ENCODE data around the gene KAZN. TPM values are rescaled to one million over a fixed set of nuclear protein-coding genes. Genes with fewer than 3 reads are reported as not detected.

The KAZN gene
- total RNA-seq, 6 experiments from 2014 or later = 13.1 to 22.3 (median 20.7) TPM

DNA sequence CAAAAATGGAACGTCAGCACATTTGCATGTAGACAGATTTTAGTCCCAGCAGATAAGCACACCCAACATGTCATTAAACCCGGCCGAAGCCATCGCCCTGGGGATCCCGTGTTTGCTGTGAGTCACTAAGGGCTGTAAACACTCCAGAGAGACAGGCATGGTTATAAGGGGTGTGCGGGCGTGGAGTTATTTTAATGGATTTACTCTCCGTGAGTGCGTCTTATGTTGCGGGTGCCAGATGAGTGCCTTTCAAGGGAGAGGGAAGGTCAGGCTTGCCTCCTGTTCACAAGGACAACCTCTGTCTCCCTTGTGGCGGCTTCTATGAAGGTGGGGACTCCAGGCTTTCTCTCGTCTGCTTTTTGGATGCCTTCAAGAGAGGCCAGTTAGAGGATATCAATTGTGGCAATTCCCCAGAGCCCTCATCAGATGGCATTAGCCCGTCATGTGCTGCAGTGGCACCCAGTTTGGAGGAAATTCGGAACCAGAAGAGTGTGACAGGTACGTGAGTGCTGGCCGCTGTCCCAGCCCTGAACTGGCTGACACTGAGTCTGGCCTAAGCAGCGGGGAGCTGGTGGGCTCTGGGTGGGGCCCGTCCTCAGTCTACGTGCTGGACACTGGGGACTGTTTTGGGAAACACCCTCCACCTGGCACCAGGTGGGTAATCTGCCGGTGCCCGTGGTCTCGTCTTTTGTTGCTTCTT is 331.2 kb downstream of the KAZN start:
- H3K36me3 Mint-ChIP-seq (ENCODE audit: low read depth) = no peaks in the 10 kb centered on the region
- peaks cover 6% of the 10 kb centered on the region; the same call in 1 of the 2 replicates for H3K27me3 Mint-ChIP-seq (ENCODE audit: insufficient read depth)
- peak; percentile 86 for DNase-seq
- H3K27ac Mint-ChIP-seq = peak overlapping the region; percentile 87
- peaks cover 52% of the 10 kb centered on the region for H3K4me1 Mint-ChIP-seq (ENCODE audit: low read depth)
- peak overlapping the region; percentile 71 for H3K4me3 Mint-ChIP-seq
- no peaks in the 10 kb centered on the region for H3K9me3 Mint-ChIP-seq
- TF ChIP-seq CTCF (IDR thresholded peaks at IDR 0.05) = no peak

- no peak for TF ChIP-seq CTCF (IDR thresholded peaks at IDR 0.05)
- H3K4me3 Mint-ChIP-seq = no peak overlapping the region
- H3K36me3 Mint-ChIP-seq (ENCODE audit: low read depth) = no peaks in the 10 kb centered on the region
- H3K4me1 Mint-ChIP-seq (ENCODE audit: low read depth) = peaks cover 46% of the 10 kb centered on the region
- no peaks in the 10 kb centered on the region for H3K9me3 Mint-ChIP-seq
- DNase-seq = no peak
- H3K27me3 Mint-ChIP-seq (ENCODE audit: insufficient read depth) = peaks cover 4% of the 10 kb centered on the region; the same call in 1 of the 2 replicates
- peak overlapping the region; percentile 9; the same call in 1 of the 2 replicates for H3K27ac Mint-ChIP-seq
Observed at GRCh38 chr1:14930247-14930965, 331.9 kb downstream of the KAZN start.

DNA sequence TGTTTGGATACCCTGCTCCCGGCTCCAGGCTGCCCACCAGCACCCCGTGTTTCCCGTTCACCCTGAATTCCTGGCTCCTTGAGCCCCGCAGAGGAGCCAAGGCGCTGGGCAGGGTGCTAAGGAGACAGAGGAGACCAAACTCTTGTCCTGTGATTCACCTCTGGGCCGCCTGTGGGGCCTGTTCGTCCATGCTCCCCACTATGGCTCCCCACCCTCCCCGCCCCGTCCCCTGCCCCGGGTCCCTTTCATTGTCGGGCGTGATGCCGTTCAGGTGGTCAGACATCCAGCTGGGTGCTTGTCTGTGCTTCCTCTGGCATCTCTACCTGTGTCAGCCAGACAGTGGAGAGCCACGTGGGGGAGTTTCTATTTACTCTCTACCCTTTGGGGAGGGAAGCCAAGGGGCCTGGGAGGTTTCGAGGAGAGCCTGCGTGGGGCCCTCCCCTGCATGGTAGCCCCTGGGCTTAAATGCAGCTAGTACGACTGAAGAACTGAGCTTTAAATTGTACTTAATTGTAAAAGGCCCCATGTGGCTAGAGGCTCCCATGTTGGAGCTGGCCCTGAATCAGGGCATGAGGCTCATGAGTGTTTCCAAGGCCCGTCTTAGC is 333.7 kb downstream of the KAZN start:
- H3K27ac Mint-ChIP-seq = no peak overlapping the region
- no peaks in the 10 kb centered on the region for H3K9me3 Mint-ChIP-seq
- DNase-seq = no peak
- TF ChIP-seq CTCF (IDR thresholded peaks at IDR 0.05) = no peak
- peaks cover 7% of the 10 kb centered on the region; the same call in 1 of the 2 replicates for H3K27me3 Mint-ChIP-seq (ENCODE audit: insufficient read depth)
- H3K4me1 Mint-ChIP-seq (ENCODE audit: low read depth) = peaks cover 33% of the 10 kb centered on the region
- H3K36me3 Mint-ChIP-seq (ENCODE audit: low read depth) = no peaks in the 10 kb centered on the region
- no peak overlapping the region for H3K4me3 Mint-ChIP-seq

DNA sequence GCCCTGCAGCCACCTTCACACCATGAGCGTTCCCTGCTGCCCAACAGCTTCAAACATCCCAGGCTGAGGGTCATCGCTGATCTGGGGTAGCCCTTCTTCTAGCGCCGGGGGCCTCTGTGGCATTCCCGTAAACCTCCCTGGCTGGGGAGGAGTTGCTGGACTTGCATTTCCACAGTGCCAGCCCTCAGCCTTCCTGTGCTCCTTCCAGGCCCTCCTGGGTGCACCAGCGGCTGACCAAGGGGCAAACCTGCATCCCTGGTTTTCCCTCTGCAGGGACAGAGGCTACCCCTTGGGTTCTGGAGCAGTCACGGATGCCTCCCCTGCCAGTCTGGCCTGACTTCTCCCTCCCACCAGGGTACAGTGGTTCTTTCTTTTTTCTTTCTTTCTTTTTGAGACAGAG is 336.4 kb downstream of the KAZN start:
- no peak for DNase-seq
- H3K27me3 Mint-ChIP-seq (ENCODE audit: insufficient read depth) = peaks cover 4% of the 10 kb centered on the region; the same call in 1 of the 2 replicates
- H3K9me3 Mint-ChIP-seq = no peaks in the 10 kb centered on the region
- no peak overlapping the region for H3K4me3 Mint-ChIP-seq
- H3K36me3 Mint-ChIP-seq (ENCODE audit: low read depth) = no peaks in the 10 kb centered on the region
- peaks cover 20% of the 10 kb centered on the region for H3K4me1 Mint-ChIP-seq (ENCODE audit: low read depth)
- H3K27ac Mint-ChIP-seq = no peak overlapping the region
- no peak for TF ChIP-seq CTCF (IDR thresholded peaks at IDR 0.05)

DNA sequence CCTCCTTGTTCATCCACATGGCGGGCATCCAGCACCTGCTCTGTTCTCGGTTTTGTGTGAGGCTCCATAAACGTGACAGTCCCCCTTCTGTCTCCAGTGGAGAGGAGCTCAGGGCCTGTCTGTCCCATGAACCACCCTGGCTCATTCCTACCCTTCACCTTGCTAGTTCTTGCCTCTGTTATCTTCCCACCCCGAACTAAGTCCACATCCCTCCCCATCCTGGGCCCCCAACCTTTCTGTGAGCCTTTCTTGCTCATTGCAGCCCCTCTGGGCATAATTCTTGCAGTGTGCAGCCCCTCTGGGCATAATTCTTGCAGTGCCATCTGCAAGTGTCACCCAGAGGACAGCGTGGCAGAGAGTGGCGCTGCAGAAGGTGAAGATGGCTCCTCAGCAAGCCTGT is 338.3 kb downstream of the KAZN start:
- H3K9me3 Mint-ChIP-seq = no peaks in the 10 kb centered on the region
- H3K27ac Mint-ChIP-seq = no peak overlapping the region; the same call in 1 of the 2 replicates
- no peak overlapping the region for H3K4me3 Mint-ChIP-seq
- TF ChIP-seq CTCF (IDR thresholded peaks at IDR 0.05) = no peak
- peaks cover 4% of the 10 kb centered on the region; the same call in 1 of the 2 replicates for H3K27me3 Mint-ChIP-seq (ENCODE audit: insufficient read depth)
- no peaks in the 10 kb centered on the region for H3K36me3 Mint-ChIP-seq (ENCODE audit: low read depth)
- peaks cover 33% of the 10 kb centered on the region for H3K4me1 Mint-ChIP-seq (ENCODE audit: low read depth)
- DNase-seq = no peak

Measured in HFFc6 (cell line).